HG03175 (cell line): ENCODE results near the gene TRIM15.
"Not testable (repeated sequence)": the region's sequence is repeated elsewhere in the genome, so short reads cannot be mapped to it uniquely, and the experiment has no call there.

ENCODE experiments used
- ATAC-seq: cut with Tn5 transposase; IDR thresholded peaks from one replicate; pipeline ENCODE4 v1.9.1; 2021; ENCODE audit warnings: mild to moderate bottlenecking, moderate library complexity; ENCODE audit not compliant: unreplicated experiment

The TRIM15 gene

DNA sequence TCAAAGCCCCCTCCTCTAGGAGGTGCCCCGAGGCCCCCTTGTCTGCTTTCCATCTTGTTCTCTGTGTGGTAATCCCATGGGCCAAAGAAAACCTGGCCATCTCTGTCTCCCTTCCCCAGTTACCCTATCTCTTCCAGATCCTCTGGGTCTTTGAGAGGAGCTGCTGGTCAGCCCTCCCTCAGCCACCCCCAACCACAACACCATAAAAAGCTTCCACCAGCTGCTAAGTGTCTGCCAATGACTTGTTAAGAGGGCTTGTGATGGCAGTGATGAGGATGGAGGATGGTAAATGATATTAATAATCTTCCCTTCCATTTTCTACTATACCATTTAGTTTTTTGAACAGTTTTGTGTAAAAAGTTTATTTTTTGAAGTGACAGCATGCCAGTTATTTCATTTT lies 32.6 kb downstream of the TRIM15 start:
- ATAC-seq = no peak

DNA sequence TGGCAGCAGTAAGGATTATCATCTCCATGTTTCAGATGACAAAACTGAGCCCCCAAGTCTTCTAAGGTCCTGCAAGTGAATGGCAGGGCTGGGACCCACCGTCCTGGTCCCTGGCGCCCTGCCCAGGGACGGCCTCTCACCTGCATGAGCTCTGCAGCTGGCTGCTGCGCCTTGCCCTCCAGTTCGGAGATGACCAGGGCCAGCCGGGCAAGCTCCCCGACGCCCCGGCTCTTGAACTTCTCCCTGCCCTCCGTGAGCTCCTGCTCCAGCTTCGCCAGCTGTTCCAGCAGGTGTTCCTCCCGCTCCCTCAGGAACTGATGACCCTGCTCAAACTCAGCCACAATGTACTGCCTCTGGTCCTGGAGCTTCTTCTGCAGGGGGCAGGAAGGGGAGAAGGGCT lies 33.0 kb downstream of the TRIM15 start:
- ATAC-seq = no peak

DNA sequence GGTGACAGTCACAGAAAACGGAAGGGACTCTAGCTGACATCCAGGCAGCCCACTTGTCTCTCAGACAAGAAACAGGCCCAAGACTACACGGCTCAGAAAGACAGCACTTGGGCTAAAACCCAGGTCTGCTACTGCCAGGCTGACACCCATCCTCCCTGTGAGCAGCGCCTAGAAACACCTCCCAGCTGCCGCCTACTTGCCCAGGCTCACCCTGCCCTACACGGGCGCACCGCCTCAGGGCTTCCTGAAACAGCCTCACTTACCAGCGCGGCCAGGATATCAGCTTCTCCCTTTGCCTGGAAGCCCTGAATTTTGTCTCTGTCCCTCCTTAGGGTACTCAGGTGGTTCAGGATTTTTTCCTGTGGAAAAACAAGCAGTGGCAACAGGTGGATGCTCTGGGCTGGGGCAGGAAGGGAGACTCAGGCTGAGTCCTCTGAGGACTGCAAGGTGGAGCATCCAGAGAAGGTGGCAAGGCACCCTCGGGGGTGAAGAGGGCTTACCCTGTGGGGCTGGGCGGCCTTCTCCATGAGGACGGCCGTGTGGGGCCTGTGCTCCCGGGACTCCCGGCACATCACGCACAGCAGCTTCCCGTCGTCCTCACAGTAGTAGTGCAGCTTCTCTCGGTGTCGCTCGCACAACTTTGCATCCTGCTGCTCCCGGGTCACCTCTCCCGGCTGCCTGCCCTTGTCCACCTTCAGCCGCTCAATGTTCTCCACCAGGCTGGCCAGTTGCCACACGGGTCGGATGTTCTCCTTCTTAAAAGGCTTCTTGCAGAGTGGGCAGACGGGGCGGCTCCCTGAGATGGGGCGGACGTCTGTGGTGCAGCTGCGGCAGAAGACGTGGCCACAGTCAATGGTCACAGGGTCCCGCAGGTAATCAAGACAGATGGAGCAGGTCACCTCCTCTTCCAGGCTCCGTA lies 35.1 kb downstream of the TRIM15 start:
- no peak for ATAC-seq

DNA sequence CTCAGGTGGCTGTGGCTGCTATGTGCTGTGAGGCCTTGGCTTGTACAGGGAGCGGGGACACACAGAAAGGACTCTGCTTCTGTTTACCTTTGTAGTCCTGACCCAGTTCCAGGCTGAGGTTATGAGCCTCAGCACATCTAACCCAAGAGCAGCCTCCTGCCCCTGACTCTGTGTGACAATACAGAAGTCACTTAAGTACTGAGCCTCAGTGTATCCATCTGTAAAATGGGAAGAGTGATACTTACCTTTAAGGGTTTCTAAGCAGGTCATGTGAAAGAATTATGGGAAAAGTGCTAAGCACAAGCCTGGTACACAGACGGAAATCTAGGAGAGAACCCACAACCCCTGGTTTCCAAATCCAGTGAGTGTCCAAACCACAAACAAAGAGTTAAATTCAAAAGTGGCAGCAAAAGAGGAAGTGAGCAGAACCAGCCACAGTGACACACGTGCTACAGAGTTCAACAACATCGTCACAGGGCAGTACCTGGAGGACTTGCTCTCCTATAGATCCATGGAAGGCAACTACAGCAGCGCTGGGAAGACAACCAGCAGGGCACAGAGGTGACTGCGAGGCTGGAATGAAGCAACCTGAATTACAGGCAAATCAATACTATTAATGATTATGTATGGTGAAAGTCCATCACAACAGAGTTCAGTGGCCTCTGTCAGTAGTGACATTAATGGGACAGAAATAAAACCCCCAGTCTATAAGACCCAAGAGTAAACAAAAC lies 37.4 kb downstream of the TRIM15 start:
- ATAC-seq = no peak

DNA sequence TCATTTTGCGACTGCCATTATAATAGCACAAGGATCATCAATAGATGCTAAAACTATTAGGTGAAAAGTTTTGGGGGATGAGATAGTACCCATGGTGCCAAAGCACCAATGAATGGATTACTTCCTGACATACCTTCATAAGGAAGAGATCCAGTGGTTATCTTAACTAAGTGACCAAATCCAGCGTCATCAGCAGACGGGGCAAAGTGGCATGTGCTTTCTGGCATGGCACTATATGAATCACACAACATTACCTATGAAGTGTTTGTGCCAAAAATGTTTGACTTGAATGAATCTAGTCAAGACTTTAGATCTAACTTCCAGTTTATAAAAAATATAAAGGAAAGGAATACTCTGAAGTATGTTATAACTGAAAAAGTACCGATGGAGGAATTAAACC lies 39.0 kb downstream of the TRIM15 start:
- no peak for ATAC-seq

DNA sequence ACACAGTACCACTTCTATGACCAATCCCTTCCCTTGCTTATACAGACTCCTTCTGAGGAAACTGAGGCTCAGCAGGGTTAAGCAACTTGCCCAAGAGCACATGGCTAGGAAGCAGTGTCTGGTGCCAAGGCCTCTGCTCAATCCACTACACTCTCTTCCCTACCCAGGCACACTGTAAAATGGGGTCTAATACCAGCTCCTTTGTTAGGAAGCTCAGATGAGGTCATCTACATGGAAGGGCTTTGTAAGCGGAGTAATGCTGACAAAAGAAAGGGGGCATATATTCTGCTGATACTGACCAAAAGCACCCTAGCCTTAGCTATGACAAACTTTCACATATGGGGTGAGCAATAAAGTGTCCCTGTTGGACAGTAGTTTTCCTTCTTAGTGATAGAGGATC lies 40.8 kb downstream of the TRIM15 start:
- no peak for ATAC-seq

DNA sequence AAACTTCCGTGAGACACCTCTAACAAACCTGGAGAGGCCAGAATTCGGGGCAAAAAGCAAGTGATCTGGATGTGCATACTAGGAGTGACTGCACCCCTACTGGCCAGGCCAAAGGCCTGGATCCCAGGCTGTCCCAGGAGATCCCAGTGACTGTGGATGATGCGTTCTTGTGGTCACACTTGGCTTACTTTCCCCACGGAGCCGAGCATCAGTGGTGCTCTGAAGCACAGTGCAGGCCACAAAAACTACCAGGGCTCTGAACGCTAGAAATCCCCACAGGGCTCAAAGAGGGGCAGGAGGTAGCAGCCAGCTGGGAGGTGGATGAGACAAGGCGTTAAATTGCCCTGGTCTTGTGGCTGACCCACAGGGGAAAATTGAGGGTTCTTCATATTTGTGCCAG lies 42.8 kb downstream of the TRIM15 start:
- no peak for ATAC-seq

DNA sequence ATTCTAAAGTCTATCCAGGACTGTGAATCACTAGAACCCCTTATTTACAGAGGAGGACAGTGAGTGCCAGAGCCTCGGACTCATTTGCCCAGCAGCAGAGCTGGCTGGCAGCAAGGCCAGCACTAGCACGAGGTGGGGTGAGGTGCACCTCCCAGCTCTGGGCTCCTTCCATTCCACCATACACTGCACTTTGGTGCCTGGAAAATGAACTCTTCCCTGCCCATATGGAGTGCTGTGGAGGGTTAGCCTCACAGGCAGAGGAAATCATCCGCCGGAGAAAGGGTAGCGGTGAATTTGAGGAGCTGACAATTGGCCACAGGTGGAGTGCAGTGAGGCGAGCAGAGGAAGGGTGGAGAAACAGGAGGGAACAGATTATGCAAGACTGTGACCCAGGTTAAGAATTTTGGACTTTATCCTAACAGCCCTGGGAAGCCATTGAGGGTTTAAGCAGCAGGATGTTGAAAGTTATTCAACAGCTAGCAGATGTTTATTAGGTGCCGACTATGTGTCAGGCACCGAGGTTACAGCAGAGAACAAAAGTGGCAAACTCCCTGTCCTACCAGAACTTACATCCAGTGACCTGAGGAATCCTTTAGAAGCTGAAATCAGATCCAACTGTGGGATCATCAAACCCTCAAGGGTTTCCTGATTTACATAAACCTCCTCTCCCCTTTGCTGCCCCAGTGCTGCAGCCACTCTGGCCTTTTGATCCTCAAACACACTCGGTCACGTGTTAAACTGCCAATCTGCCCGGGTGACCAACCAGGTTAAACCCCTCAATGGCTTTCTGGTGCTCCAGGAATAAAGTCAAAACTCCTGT lies 43.7 kb downstream of the TRIM15 start:
- ATAC-seq = no peak

DNA sequence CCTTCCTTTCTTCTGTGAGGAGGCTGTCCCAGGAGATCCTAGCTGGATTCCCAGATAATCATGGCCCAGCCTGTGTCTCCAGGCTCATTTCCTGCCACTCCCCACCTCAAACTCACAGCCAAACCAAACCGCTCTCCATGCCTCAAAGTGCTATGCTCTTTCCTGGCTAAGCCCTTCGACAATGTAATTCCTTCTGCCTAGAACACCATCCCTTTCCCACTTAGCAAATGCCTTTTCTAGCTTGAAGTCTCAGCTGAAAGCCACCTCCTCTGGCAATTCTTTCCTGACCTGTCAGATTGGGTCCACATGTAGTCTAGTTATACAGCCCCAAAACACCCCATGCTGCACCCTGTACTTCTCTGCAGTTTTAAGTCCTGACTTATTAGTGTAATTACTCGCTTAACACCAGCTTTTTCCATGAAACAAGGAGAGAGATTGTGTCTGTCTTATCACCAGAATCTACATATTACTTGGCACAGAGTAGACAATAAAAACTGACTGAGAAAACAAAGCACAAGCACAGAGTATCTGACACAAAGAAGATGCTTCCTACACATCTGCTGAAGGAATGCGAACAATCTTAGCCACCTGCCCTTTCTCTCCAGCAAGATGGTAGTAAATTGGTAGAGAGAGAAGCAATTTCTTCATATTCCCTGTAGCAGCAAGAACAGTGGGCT lies 44.4 kb downstream of the TRIM15 start:
- no peak for ATAC-seq

DNA sequence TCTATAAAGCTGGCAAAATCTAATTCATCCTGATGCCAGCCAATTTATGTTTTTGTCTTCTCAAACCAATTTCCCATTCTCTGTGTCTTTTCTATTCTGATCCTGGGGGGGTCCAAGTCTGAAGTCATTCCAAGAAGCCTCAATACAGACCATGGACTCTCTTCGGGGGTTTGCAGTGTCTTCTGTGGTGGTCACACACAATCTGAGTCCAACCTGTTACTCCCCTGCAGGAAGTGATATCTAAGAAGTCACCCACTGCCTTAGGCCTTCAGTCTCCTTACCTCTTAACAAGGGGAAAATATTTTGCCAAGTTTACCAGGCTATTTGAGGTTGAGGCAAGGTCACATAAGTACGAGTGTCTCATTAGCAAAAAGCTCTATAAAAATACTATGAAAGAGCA lies 48.0 kb downstream of the TRIM15 start:
- ATAC-seq = no peak

DNA sequence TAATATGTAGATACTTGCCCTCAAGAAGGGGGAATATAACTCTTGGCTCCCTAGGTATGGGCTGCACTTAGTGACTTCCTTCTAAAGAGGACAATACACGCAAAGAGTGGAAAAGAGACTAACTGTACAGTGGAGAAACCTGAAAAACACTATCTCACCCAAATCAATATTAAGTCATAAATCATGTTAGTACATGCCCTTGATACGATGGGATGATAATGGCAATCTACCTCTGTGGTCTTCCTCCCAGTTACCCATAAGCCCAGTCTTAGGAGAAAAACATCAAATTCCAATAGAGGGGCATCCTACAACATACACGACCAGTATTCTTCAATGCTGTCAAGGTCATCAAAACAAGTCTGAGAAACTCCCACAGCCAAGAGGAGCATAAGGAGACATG lies 48.6 kb downstream of the TRIM15 start:
- ATAC-seq = no peak

DNA sequence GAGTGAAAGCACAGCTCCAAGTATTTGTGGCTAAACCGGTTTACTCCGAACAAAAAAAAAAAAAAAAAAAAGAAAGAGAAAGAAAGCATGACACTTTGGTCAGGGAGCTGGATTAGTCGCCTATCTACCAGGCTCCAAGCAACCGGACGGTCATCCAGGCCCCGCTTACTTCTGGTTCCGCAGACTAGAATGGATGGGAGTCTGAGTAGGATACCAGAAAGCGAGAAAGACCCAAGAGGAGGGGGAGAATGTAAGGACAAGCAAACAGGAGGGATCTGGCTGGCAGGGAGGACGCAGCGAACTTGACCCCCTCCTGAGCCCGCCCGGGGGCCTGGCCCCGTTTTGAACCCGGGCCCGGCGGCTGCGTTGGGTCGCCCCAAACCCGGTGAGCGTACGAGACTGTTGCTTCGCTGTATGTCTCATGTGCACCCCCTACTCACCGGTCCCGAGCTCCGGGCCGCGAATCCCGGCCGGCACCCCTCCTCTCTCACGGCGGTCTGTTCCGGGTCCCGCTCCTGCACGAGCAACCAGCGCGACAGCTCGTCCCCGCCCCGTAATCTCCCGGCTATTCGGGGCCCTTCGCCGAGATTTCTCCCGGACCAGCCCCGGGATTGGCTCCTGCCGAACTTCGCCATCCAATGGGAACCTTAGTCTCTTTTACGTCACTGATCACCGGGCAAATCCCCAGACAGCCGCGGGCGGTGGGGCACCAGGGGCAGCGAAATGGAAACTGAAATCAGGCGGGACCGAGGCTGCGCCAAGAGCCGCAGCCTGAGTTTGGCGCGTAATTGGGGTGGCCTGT lies 49.7 kb downstream of the TRIM15 start, which contains the start of gene TRIM26:
Gene TRIM26 (minus strand): TSS at position 542 of the 802 bp plus-strand sequence. CDS start 14,303 bp downstream, outside the sequence.
- peak; percentile 85 for ATAC-seq

DNA sequence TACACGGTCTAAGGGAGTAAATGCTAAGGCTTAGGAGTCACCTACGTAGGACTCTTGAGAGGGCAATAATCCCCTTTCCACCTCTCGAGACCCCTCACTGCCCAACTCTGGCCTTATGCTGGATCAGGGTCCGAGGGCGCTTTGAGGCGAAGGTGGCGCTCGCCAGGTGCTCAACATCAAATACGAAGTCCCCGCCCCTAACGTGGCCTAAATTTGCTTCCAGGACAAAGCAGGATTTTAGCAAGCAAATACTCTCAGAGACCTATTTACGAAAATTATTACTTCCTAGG lies 50.3 kb downstream of the TRIM15 start:
- ATAC-seq = no peak

DNA sequence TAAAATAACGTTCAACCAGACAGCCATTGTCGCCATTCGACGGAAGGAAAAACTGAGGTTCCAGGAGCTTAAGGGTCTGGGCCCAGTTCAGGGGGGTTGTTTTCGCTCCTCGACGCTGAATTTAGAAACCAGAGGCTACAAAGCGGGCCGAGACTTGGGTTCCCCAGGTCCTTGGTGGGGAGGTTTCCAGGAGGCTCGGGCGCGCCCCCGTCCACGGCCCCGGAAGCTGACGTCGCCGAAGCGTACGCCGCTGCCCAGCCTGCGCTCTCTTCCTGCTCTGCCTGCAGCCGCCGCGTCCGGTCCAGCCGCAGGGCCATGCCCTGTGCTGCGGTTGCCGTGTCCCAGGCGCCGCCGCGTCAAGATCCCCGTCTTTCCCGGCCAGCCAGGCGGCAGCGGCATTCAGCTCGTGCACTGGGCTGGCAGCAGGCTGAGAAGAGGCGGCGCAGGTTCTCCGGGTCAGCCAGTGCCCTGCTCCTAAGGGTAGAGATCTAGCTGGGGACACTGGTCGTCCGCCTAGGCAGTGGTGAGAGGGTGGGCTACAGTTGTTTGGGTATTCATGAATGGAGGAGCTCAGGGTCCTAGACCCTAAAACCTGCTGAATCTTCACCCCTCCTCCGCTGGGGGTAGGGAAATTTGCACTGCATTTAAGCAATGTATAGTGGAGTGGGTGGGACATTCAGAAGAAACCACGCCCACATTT lies 50.8 kb downstream of the TRIM15 start:
- ATAC-seq = peak; percentile 52

DNA sequence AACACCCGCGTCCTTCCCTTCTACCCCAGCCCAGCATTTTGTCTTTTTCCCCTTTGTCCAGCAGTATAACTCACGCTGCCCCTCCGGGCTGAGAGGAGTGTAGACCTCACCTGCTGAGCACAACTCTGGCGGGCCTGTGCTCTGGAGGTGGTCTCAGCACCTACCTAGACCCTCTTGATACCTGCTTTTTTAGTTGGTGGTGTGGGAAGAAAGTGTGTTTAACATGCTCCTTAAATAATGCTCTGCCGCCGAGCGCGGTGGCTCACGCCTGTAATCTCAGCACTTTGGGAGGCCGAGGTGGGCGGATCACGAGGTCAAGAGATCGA lies 51.3 kb downstream of the TRIM15 start:
- ATAC-seq = no peak

DNA sequence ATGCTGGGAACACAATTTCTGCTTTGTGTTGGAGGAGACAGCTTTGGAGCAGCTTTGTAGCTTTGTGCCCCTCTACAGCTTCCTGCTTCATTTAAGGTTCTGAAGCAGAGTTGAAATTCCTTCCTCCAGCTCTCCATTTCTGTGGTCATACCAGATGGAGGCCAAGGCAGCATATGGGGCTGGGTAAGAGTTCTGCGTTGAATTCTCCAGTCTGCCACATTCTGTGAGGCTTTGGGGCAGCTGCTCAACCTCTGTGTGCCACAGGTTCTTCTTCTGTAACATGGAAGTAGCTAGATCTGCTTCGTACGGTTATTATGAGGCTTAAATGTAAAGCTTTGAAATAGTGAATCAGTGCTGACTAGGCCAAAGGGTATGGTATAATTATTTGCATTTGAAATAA lies 52.8 kb downstream of the TRIM15 start:
- ATAC-seq = no peak

DNA sequence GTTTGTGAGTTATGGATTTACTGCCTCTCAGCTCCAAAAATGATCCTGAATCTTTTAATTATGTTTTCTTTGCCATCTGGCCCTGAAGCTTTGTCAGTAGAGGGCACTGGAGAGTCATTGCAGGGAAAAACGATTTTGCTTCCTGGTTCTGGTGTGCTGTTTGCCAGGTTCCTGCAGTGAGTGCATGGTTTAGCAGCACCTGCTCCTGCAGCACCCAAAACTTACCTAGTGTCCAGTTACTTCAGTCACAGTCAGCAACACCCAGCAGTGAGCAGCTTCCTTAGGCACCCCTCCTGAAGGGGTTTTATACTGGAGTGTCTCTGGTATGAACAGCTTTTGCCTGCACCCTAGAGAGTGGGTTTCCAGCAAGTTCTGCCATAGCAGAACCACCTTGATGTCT lies 55.9 kb downstream of the TRIM15 start:
- no peak for ATAC-seq

DNA sequence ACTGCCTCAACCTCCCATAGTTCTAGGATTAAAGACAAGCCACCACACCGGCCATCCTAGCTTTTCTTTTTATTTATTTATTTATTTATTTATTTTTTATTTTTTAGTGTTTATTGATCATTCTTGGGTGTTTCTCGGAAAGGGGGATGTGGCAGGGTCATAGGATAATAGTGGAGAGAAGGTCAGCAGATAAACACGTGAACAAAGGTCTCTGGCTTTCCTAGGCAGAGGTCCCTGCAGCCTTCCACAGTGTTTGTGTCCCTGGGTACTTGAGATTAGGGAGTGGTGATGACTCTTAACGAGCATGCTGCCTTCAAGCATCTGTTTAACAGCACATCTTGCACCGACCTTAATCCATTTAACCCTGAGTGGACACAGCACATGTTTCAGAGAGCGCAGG lies 58.0 kb downstream of the TRIM15 start:
- ATAC-seq = not testable (repeated sequence)

DNA sequence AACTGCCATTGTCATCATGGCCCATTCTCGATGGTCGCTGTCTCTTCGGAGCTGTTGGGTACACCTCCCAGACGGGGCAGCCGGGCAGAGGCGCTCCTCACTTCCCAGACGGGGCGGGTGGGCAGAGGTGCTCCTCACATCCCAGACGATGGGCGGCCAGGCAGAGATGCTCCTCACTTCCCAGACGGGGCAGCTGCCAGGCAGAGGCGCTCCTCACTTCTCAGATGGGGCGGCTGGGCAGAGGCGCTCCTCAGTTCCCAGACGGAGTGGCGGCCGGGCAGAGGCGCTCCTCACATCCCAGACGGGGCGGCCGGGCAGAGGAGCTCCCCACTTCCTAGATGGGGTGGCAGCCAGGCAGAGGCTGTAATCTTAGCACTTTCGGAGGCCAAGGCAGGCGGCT lies 58.6 kb downstream of the TRIM15 start:
- not testable (repeated sequence) for ATAC-seq
